Measurements from ENCODE around the gene RAB7A. TPM values are rescaled to one million over a fixed set of nuclear protein-coding genes. Genes with fewer than 3 reads are reported as not detected.

RAB7A gene
- total RNA-seq, 1 donor from 2014 or later, result 216 TPM

- peaks cover 57% of the 10 kb centered on the region for H3K4me1 Mint-ChIP-seq (ENCODE audit: low read depth)
- DNase-seq (ENCODE audit: low spot score), result no peak
- no peaks in the 10 kb centered on the region for H3K9me3 Mint-ChIP-seq (ENCODE audit: low read depth)
- H3K27me3 Mint-ChIP-seq (ENCODE audit: low read depth), result no peaks in the 10 kb centered on the region
- no peak overlapping the region for H3K4me3 Mint-ChIP-seq (ENCODE audit: unreplicated experiment)
- peak overlapping the region; percentile 67 for H3K27ac Mint-ChIP-seq (ENCODE audit: unreplicated experiment)
- H3K36me3 Mint-ChIP-seq (ENCODE audit: low read depth), result peaks cover 28% of the 10 kb centered on the region
- no peak for TF ChIP-seq CTCF (IDR thresholded peaks at IDR 0.05)
These were observed 75.9 kb downstream of the RAB7A start for GRCh38 chr3:128801779-128802380.

DNA sequence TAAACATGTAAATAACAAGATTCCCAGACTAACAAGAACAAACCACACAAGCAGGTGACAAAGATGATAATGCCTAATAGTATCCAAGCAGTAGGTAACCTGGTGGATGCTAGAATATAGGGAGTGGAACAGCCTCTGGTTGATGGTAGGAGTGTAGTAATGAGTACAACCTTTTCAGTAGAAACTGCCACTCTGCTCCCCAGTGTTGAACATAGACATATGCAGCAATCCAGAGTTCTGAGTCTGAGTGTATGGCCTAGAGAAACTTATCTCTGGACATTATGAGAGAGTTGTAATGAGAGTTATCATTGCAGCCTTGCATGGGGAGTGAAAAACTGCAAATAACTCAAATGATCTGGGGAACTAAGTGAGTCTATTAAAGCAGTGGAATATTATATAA, 77.3 kb downstream of the RAB7A start:
- Mint-ChIP-seq H3K27ac (ENCODE audit: unreplicated experiment) (peak overlapping the region; percentile 52), H3K4me3 (ENCODE audit: unreplicated experiment) (no peak overlapping the region), H3K9me3 (ENCODE audit: low read depth) (no peaks in the 10 kb centered on the region), H3K27me3 (ENCODE audit: low read depth) (no peaks in the 10 kb centered on the region), H3K36me3 (ENCODE audit: low read depth) (peaks cover 23% of the 10 kb centered on the region), H3K4me1 (ENCODE audit: low read depth) (peaks cover 57% of the 10 kb centered on the region)
- no peak for DNase-seq (ENCODE audit: low spot score)
- no peak for TF ChIP-seq CTCF (IDR thresholded peaks at IDR 0.05)

- DNase-seq (ENCODE audit: low spot score), result no peak
- Mint-ChIP-seq H3K9me3 (ENCODE audit: low read depth) (no peaks in the 10 kb centered on the region), H3K27me3 (ENCODE audit: low read depth) (no peaks in the 10 kb centered on the region), H3K36me3 (ENCODE audit: low read depth) (peaks cover 23% of the 10 kb centered on the region), H3K4me1 (ENCODE audit: low read depth) (peaks cover 57% of the 10 kb centered on the region), H3K27ac (ENCODE audit: unreplicated experiment) (peak overlapping the region; percentile 57), H3K4me3 (ENCODE audit: unreplicated experiment) (no peak overlapping the region)
- TF ChIP-seq CTCF (IDR thresholded peaks at IDR 0.05), result no peak
These were observed 78.2 kb downstream of the RAB7A start for GRCh38 chr3:128804017-128804810.

DNA sequence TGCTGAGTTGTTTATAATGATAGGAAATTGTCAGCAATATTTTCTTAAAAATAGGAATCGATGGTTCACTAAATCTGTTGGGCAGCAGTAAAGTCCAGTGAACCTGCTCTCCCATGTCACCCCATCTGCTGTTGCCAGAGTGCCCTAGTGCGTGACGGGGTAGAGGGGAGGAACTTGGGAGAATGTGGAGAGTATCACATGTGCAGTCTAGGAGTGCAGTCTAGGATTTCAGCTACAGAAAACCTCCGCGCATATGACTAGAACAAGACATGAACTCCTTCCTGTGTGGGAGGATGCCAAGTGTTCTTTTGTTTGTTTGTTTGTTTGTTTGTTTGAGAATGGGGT, 78.8 kb downstream of the RAB7A start:
- no peak for TF ChIP-seq CTCF (IDR thresholded peaks at IDR 0.05)
- Mint-ChIP-seq H3K9me3 (ENCODE audit: low read depth) (no peaks in the 10 kb centered on the region), H3K4me1 (ENCODE audit: low read depth) (peaks cover 54% of the 10 kb centered on the region), H3K27ac (ENCODE audit: unreplicated experiment) (no peak overlapping the region), H3K27me3 (ENCODE audit: low read depth) (no peaks in the 10 kb centered on the region), H3K36me3 (ENCODE audit: low read depth) (peaks cover 25% of the 10 kb centered on the region), H3K4me3 (ENCODE audit: unreplicated experiment) (no peak overlapping the region)
- DNase-seq (ENCODE audit: low spot score), result no peak

- peaks cover 45% of the 10 kb centered on the region for H3K4me1 Mint-ChIP-seq (ENCODE audit: low read depth)
- H3K4me3 Mint-ChIP-seq (ENCODE audit: unreplicated experiment), result no peak overlapping the region
- H3K27ac Mint-ChIP-seq (ENCODE audit: unreplicated experiment), result peak overlapping the region; percentile 46
- DNase-seq (ENCODE audit: low spot score), result no peak
- peaks cover 28% of the 10 kb centered on the region for H3K36me3 Mint-ChIP-seq (ENCODE audit: low read depth)
- H3K9me3 Mint-ChIP-seq (ENCODE audit: low read depth), result no peaks in the 10 kb centered on the region
- no peaks in the 10 kb centered on the region for H3K27me3 Mint-ChIP-seq (ENCODE audit: low read depth)
- TF ChIP-seq CTCF (IDR thresholded peaks at IDR 0.05), result no peak
These were observed 79.8 kb downstream of the RAB7A start for GRCh38 chr3:128805772-128806171.

All from chondrocyte (in vitro differentiated cells).